Coronary artery (tissue), 2 donors: ENCODE data around the gene TTC22.

Experiments used
- DNase-seq: peaks from one replicate; pipeline ENCODE4 v3.0.0-alpha.2; 2017; ENCODE audit warnings: low spot score
- H3K27ac ChIP-seq, 2 donors: fragments of 200-600 bp; sonication (generic); one replicate each; pipeline ENCODE4 v1.5.1; 2016 to 2019
- H3K4me3 ChIP-seq: fragments of 200-600 bp; sonication (generic); 2 replicates; pipeline ENCODE4 v1.5.1; 2016; ENCODE audit warnings: mild to moderate bottlenecking, moderate library complexity
- TF ChIP-seq, protein P1 (sequence below): fragments of 200-600 bp; sonication (generic); IDR thresholded peaks from one replicate; pipeline ENCODE4 v1.5.1; 2019; ENCODE audit warnings: antibody characterized with exemption

Gene TTC22

DNA sequence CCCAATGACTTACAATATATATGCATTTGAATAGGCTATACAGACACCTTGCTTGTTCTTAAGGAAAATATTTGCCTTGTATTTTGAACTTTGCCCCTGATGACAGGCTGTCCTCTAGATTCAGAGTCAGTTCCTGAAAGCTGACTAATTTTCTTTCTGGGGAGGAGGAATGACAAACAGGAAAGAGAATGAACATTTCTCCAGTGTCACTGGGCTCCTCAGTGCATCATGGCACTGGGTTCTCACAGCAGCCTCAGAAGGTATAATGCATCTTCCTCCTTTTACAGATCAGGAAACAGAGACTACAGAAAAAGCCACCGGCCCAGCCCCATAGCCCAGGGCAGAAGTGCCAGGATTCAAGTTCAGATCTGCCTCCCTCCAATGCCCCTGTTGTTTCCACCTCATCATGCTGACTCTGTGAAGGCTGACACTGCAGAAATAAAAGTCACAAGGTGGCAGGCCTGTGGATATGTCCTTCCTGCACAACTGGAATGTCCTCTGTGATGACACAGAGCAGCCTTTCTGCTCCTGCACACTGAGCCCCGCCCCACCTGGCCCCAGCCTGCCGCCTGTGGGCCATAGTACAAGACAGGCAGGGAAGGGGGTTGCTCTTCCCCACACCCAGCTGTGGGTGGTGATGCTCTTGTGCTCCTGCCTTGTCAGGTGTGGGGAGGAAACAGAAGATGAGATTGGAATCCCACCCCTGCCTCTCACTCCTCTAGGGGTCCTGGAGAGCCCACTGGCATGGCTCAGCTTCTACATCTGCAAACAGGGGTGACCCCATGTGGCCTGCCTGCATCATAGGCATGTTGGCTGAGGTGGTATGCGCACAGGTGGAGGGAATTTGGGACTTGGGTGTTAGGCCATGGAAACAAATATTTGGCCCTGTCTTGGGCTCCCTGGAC, 6.4 kb downstream of the TTC22 start:
- H3K27ac ChIP-seq = no peak overlapping the region

DNA sequence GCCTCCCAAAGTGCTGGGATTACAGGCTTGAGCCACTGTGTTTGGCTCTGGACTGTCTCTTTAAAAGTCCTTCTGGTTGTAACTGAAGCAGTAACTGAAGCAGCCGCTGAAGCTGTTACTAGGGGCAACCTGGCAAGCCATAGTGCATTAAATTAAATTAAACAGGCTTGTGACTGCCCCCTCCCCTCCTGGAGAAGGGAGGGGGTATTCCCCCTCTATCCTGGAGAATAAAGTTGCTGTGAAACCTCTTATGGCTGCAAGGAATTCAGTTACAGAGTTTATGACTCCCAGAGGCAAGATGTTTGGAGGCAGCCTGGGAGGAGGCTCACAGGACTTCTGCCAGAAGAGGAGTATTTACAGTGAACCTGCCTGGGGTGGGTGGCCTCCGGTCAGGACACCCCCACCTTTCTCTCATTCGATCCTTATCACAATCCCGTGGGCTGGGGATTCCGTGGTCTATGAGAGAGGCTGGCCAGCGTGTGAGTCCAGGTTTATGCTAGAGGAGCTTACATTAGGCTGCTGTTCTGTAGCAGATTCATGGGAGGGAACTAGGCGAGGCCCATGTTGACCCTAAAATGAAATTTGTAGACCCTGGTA, 8.3 kb downstream of the TTC22 start:
- TF ChIP-seq, protein P1, sequence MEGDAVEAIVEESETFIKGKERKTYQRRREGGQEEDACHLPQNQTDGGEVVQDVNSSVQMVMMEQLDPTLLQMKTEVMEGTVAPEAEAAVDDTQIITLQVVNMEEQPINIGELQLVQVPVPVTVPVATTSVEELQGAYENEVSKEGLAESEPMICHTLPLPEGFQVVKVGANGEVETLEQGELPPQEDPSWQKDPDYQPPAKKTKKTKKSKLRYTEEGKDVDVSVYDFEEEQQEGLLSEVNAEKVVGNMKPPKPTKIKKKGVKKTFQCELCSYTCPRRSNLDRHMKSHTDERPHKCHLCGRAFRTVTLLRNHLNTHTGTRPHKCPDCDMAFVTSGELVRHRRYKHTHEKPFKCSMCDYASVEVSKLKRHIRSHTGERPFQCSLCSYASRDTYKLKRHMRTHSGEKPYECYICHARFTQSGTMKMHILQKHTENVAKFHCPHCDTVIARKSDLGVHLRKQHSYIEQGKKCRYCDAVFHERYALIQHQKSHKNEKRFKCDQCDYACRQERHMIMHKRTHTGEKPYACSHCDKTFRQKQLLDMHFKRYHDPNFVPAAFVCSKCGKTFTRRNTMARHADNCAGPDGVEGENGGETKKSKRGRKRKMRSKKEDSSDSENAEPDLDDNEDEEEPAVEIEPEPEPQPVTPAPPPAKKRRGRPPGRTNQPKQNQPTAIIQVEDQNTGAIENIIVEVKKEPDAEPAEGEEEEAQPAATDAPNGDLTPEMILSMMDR = no peak
- Histone ChIP-seq H3K27ac (no peak overlapping the region), H3K4me3 (no peak overlapping the region)
- no peak for DNase-seq

More for the DNA sequence above, 6.4 kb downstream of the TTC22 start:
- DNase-seq = no peak
- TF ChIP-seq, protein P1 = no peak
- no peak overlapping the region for H3K4me3 ChIP-seq

DNA sequence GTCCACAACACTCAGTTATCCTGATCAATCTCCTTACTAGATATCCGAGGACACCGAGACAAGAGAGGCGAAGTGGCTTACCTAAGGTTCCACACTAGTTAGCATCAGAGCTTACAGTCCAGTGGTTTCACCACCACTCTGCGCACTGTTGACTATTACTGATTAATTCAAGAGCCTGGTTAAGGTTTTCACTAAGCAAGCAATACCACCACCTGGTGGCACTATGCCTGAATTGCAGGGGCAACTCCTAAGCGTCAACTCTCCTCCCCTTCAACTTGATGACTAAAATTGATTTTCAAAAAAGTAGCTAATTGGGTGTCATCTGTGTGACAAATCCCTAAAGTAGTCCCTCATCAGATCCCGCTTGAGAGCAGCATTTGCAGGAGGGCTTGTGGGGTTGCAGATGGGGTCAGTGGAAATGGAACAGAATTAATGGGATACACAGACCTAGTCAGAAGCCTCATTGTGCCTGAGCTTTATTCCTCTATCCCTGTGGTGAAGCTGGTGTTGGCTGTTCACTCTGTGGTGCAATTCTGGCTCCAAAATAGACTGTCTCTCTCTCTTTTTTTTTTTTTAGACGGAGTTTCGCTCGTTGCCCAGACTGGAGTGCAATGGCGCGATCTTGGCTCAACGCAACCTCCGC, 9.1 kb downstream of the TTC22 start:
- no peak overlapping the region for H3K27ac ChIP-seq
- no peak for DNase-seq

DNA sequence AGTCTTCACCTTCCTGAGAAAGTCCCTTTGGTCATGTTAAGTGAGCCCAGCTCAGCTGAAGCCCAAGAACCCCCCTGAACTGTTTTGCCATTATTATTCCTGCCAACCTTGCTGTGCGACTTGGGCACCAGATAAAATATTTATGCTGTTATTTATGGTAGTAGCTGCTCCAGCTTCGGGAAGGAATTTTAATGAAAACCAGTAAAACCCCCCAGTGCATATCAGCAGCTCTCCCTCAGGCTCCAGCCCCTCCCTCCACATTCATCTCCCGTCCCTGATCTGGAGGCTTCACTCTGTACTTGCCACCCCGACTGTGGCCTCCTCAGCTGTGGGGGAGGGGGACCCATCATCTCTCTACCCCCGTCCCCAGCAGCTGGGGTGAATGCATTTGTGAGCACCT, 12.7 kb downstream of the TTC22 start:
- no peak overlapping the region for H3K27ac ChIP-seq
- no peak overlapping the region for H3K4me3 ChIP-seq
- TF ChIP-seq, protein P1 = no peak
- DNase-seq = no peak

More for the DNA sequence above, 9.1 kb downstream of the TTC22 start:
- no peak overlapping the region for H3K4me3 ChIP-seq
- TF ChIP-seq, protein P1 = no peak

DNA sequence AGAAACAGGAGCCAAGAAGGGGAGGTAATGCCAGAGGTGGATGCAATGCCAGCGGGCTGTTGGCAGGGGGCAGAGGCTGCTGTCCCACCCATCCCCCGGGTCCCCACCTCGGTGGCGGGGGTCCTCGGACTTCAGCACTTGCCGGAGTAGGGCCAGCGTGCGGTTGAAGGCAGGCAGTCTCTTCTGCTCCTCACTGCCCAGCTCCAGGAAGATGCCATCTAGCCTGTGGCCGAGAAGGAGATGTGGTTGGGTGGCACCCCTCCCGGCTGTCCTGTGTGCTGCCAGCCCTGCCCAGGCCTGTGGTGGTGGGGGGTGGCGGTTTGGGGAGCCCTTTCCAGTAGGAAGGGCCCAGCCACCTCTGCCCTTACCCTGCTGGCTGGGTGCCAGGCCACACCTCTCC, 13.5 kb downstream of the TTC22 start:
- no peak overlapping the region for H3K4me3 ChIP-seq
- TF ChIP-seq, protein P1 = no peak
- no peak overlapping the region for H3K27ac ChIP-seq
- DNase-seq = no peak

DNA sequence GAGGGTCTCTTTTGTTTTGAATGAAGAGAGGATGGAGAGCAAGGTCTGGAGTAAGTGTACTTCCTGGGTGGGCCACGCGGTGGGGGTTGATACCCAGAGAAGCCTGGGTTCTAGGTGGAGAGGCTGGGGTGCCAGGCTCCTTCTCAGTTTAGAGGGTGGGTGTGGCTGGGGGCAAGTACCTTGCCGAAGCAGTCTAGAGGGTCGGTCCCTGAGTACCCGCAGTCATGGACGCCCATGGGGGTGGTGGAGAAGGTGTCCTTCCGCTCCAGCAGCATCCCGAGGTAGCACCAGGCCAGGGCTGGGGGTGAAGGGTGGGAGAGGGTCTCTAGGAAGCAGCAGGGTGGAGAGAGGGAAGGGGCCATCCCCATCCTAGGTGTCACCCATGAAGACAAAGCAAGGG, 14.3 kb downstream of the TTC22 start:
- Histone ChIP-seq H3K4me3 (no peak overlapping the region), H3K27ac (no peak overlapping the region)
- no peak for DNase-seq
- TF ChIP-seq, protein P1 = no peak
